IMR-90 (cell line): ENCODE measurements around the gene NCKIPSD. TPM values are rescaled to one million over a fixed set of nuclear protein-coding genes. Genes with fewer than 3 reads are reported as not detected.
A peak's percentile ranks its signal among the peaks of the same experiment; 100 is the strongest.

Source experiments
- ATAC-seq: fragments of 200-7000 bp; cut with Tn5 transposase; 2 replicates; pipeline ENCODE4 v1.9.1; 2020; ENCODE audit warnings: low read depth, mild to moderate bottlenecking, moderate library complexity
- BruUV-seq: library from RNA; stranded (reverse); fragments of 400-500 nt; replicated peaks from 2 replicates; lab custom pipeline; 2021; lab: Mats Ljungman, UMichigan
- CTCF ChIA-PET: fragments of 300-600 bp; formaldehyde crosslinking; extraction: SDS; loops from one replicate; lab custom pipeline; 2021; ENCODE audit warnings: antibody characterized with exemption; lab: Yijun Ruan, JAX
- POLR2A ChIA-PET: fragments of 300-600 bp; sonication (Branson Sonifier 250); formaldehyde crosslinking; loops from one replicate; lab custom pipeline; 2022; ENCODE audit warnings: antibody characterized with exemption; ENCODE audit not compliant: unreplicated experiment; lab: Charles Lee
- DNase-seq: peaks from one replicate; pipeline ENCODE4 v3.0.0; 2013
- H2AFZ ChIP-seq: replicated peaks from 2 replicates; pipeline ENCODE3; 2013; ENCODE audit warnings: low read length, mild to moderate bottlenecking; ENCODE audit not compliant: poor library complexity
- H2AK5ac ChIP-seq: 2 replicates; pipeline ENCODE4 v1.6.1; 2013; ENCODE audit warnings: low read depth, low read length, inconsistent platforms
- H2AK9ac ChIP-seq: replicated peaks from 2 replicates; pipeline ENCODE3; 2013; ENCODE audit warnings: mild to moderate bottlenecking, low read depth, low read length, moderate library complexity; ENCODE audit not compliant: poor library complexity
- H2BK120ac ChIP-seq: 2 replicates; pipeline ENCODE4 v1.6.1; 2013; ENCODE audit warnings: low read depth, low read length, inconsistent platforms
- H2BK15ac ChIP-seq: 3 replicates; pipeline ENCODE4 v1.6.1; 2013; ENCODE audit warnings: low read depth, low read length, inconsistent platforms
- H2BK20ac ChIP-seq: 2 replicates; pipeline ENCODE4 v1.6.1; 2013; ENCODE audit warnings: low read depth, mild to moderate bottlenecking, inconsistent platforms, low read length, moderate library complexity
- H2BK5ac ChIP-seq: 2 replicates; pipeline ENCODE4 v1.6.1; 2013; ENCODE audit warnings: mild to moderate bottlenecking, low read depth, low read length, inconsistent platforms; ENCODE audit not compliant: poor library complexity, severe bottlenecking
- H3K14ac ChIP-seq: replicated peaks from 2 replicates; pipeline ENCODE4 v1.6.1; 2013; ENCODE audit warnings: low read depth, low read length, inconsistent platforms
- H3K18ac ChIP-seq: 2 replicates; pipeline ENCODE4 v1.6.1; 2013; ENCODE audit warnings: low read depth, low read length, control low read depth
- H3K23ac ChIP-seq: 2 replicates; pipeline ENCODE4 v1.6.1; 2013; ENCODE audit warnings: low read depth, low read length, inconsistent platforms
- H3K27ac ChIP-seq: 2 replicates; pipeline ENCODE4 v1.5.1; 2013; ENCODE audit warnings: mild to moderate bottlenecking, control low read depth, low read length; ENCODE audit not compliant: insufficient read depth
- H3K27me3 ChIP-seq: 2 replicates; pipeline ENCODE4 v1.6.1; 2013; ENCODE audit warnings: low read length; ENCODE audit not compliant: control insufficient read depth, insufficient read depth
- H3K36me3 ChIP-seq: 2 replicates; pipeline ENCODE4 v1.6.1; 2013; ENCODE audit warnings: low read length, mixed read lengths; ENCODE audit not compliant: control insufficient read depth, insufficient read depth
- H3K4ac ChIP-seq: 2 replicates; pipeline ENCODE4 v1.6.1; 2013; ENCODE audit warnings: low read depth, low read length, inconsistent platforms
- H3K4me1 ChIP-seq: 2 replicates; pipeline ENCODE4 v1.6.1; 2013; ENCODE audit warnings: low read length, mixed read lengths; ENCODE audit not compliant: control insufficient read depth, insufficient read depth
- H3K4me2 ChIP-seq: 2 replicates; pipeline ENCODE4 v1.6.1; 2013; ENCODE audit warnings: low read depth, mild to moderate bottlenecking, control low read depth, low read length, moderate library complexity
- H3K4me3 ChIP-seq: 2 replicates; pipeline ENCODE4 v1.5.1; 2013; ENCODE audit warnings: low read depth, mild to moderate bottlenecking, control low read depth, low read length, moderate library complexity; ENCODE audit not compliant: insufficient read depth
- H3K56ac ChIP-seq: 2 replicates; pipeline ENCODE4 v1.6.1; 2013; ENCODE audit warnings: low read length, inconsistent platforms; ENCODE audit not compliant: insufficient read depth; ENCODE audit errors: extremely low read depth
- H3K79me1 ChIP-seq, 2 experiments: 2 replicates each; pipeline ENCODE4 v1.6.1; 2013; ENCODE audit warnings: low read length in 2 of 2, inconsistent platforms in 1 of 2, low read depth in 1 of 2
- H3K9ac ChIP-seq: 2 replicates; pipeline ENCODE4 v1.6.1; 2013; ENCODE audit warnings: low read depth, low read length, control low read depth
- H3K9me1 ChIP-seq: 2 replicates; pipeline ENCODE4 v1.6.1; 2013; ENCODE audit warnings: low read length, inconsistent platforms; ENCODE audit not compliant: insufficient read depth
- H3K9me3 ChIP-seq: 2 replicates; pipeline ENCODE4 v1.6.1; 2013; ENCODE audit warnings: low read length; ENCODE audit not compliant: control insufficient read depth, insufficient read depth
- H4K20me1 ChIP-seq: 2 replicates; pipeline ENCODE4 v1.6.1; 2013; ENCODE audit warnings: low read length, inconsistent platforms; ENCODE audit not compliant: insufficient read depth
- H4K5ac ChIP-seq: 2 replicates; pipeline ENCODE4 v1.6.1; 2013; ENCODE audit warnings: mild to moderate bottlenecking, low read depth, low read length, control low read depth
- H4K8ac ChIP-seq, 2 experiments: 2 replicates each; pipeline ENCODE4 v1.6.1; 2013; ENCODE audit warnings: low read depth in 2 of 2, low read length in 2 of 2, control low read depth in 1 of 2, inconsistent platforms in 1 of 2
- H4K91ac ChIP-seq: 2 replicates; pipeline ENCODE4 v1.6.1; 2013; ENCODE audit warnings: low read depth, low read length, inconsistent platforms; ENCODE audit not compliant: insufficient read depth
- CEBPB ChIP-seq: IDR thresholded peaks from 2 replicates; pipeline ENCODE4 v1.6.1; 2012; ENCODE audit warnings: low read depth, low read length, improper control_type of control experiment
- CHD1 ChIP-seq: IDR thresholded peaks from 2 replicates; pipeline ENCODE4 v1.6.1; 2012; ENCODE audit warnings: low read depth, low read length, improper control_type of control experiment
- CTCF ChIP-seq: conservative IDR thresholded peaks from 2 replicates; pipeline ENCODE4 v1.5.1; 2012; ENCODE audit warnings: mild to moderate bottlenecking, low read depth, low read length, improper control_type of control experiment
- ELK1 ChIP-seq: fragments of 150-350 bp; IDR thresholded peaks from 2 replicates; pipeline ENCODE4 v1.6.1; 2016; ENCODE audit warnings: low read depth, mild to moderate bottlenecking, low read length, moderate library complexity, borderline replicate concordance
- FOS ChIP-seq: fragments of 150-350 bp; IDR thresholded peaks from 2 replicates; pipeline ENCODE4 v1.6.1; 2016; ENCODE audit warnings: low read depth, low read length
- MAZ ChIP-seq: IDR thresholded peaks from 2 replicates; pipeline ENCODE4 v1.6.1; 2012; ENCODE audit warnings: low read depth, mild to moderate bottlenecking, low read length, improper control_type of control experiment, moderate library complexity, borderline replicate concordance
- MXI1 ChIP-seq: IDR thresholded peaks from 2 replicates; pipeline ENCODE4 v1.6.1; 2012; ENCODE audit warnings: low read depth, mild to moderate bottlenecking, low read length, moderate library complexity, borderline replicate concordance
- NFE2L2 ChIP-seq: fragments of 150-350 bp; IDR thresholded peaks from 2 replicates; pipeline ENCODE4 v1.6.1; 2016; ENCODE audit warnings: low read depth, mild to moderate bottlenecking, low read length
- RAD21 ChIP-seq: IDR thresholded peaks from 2 replicates; pipeline ENCODE4 v1.6.1; 2012; ENCODE audit warnings: low read length, improper control_type of control experiment
- RCOR1 ChIP-seq: IDR thresholded peaks from 2 replicates; pipeline ENCODE4 v1.6.1; 2012; ENCODE audit warnings: mild to moderate bottlenecking, low read length, improper control_type of control experiment; ENCODE audit not compliant: insufficient replicate concordance
- RFX5 ChIP-seq: IDR thresholded peaks from 2 replicates; pipeline ENCODE4 v1.8.0; 2012; ENCODE audit warnings: low read depth, mild to moderate bottlenecking, low read length, moderate library complexity
- SMC3 ChIP-seq: fragments of 150-350 bp; IDR thresholded peaks from 2 replicates; pipeline ENCODE4 v1.6.1; 2016; ENCODE audit warnings: low read depth, mild to moderate bottlenecking, antibody characterized with exemption, low read length, moderate library complexity
- WGBS, 2 experiments: methylation state at CpG; one replicate each; pipeline versions ENCODE4 v1.1.5 to v1.1.7; 2013; ENCODE audit warnings: missing lambda C conversion rate in 2 of 2; ENCODE audit not compliant: insufficient read length in 1 of 2; ENCODE audit errors: extremely low coverage in 2 of 2; 5-methylcytosine and 5-hydroxymethylcytosine counted together
- dilution Hi-C: fragments of 300-500 bp; cut with HindIII; formaldehyde crosslinking; loops from one replicate; pipeline ENCODE4 v1.14.3; 2018; ENCODE audit warnings: low sequenced_read_pairs; ENCODE audit not compliant: unreplicated experiment
- in situ Hi-C: fragments of 300-500 bp; cut with MboI; formaldehyde crosslinking; loops from 3 replicates; pipeline ENCODE4 v1.14.3; 2019; ENCODE audit warnings: low sequenced_read_pairs, inconsistent platforms, mixed read lengths
- intact Hi-C: fragments of 100-400 bp; cut with micrococcal nuclease; formaldehyde crosslinking; loops from 2 replicates; pipeline ENCODE4 v1.10.0; 2022
- polyA plus RNA-seq, 3 experiments: library from polyadenylated mRNA; depleted of rRNA; stranded (reverse); fragments of >200 nt; gene quantifications; 2 replicates each; pipeline ENCODE4 v1.2.3, GENCODE V29; 2012; ENCODE audit warnings: low replicate concordance in 1 of 3
- total RNA-seq: library from RNA; depleted of rRNA; stranded (reverse); fragments of >200 nt; gene quantifications from 2 replicates; pipeline ENCODE4 v1.2.3, GENCODE V29; 2012

The NCKIPSD gene
- total and polyA plus RNA-seq, 2 of the 4 experiments (the other 2 are of a cell fraction), result 21.0 to 38.3 TPM

- TF ChIP-seq SMC3, result peak; percentile 58; the same call in 1 of the 2 replicates
Observed at GRCh38 chr3:48656061-48656840, 29.5 kb downstream of the NCKIPSD start (continued).

GRCh38 chr3:48655606-48656005 lies 30.1 kb downstream of the NCKIPSD start:
- intact Hi-C loops (loop anchor here (2.0 kb wide), 1 partner anchor 43 kb away; no protein-coding TSS in a partner anchor), in situ Hi-C loops (no loop called here), dilution Hi-C loops (no loop called here)
- Histone ChIP-seq H3K27ac (no peak overlapping the region), H2BK5ac (no peak overlapping the region), H3K36me3 (no peaks in the 10 kb centered on the region), H3K18ac (no peak overlapping the region), H3K23ac (no peak overlapping the region), H3K9ac (no peak overlapping the region; the same call in 1 of the 2 replicates), H3K27me3 (no peaks in the 10 kb centered on the region; the same call in 1 of the 2 replicates), H2AK9ac (no peak overlapping the region), H2BK20ac (no peak overlapping the region), H4K20me1 (no peaks in the 10 kb centered on the region), H3K14ac (no peak overlapping the region), H4K5ac (no peak overlapping the region), H4K8ac (no peak overlapping the region), H3K4me3 (no peak overlapping the region), H2BK120ac (no peak overlapping the region), H3K9me1 (no peaks in the 10 kb centered on the region), H3K56ac (no peak overlapping the region), H2AK5ac (no peak overlapping the region; the same call in 1 of the 2 replicates), H3K79me1 (no peaks in the 10 kb centered on the region), H4K91ac (no peak overlapping the region), H3K4me2 (peak overlapping the region; percentile 49; the same call in 1 of the 2 replicates), H3K4me1 (peaks cover 3% of the 10 kb centered on the region; the same call in 1 of the 2 replicates), H3K9me3 (no peaks in the 10 kb centered on the region), H2BK15ac (no peak overlapping the region), H3K4ac (no peak overlapping the region), H2AFZ (peak overlapping the region; percentile 97)
- DNase-seq, result no peak
- no TSS peak for BruUV-seq
- ChIA-PET POLR2A (no interaction called here), CTCF (no interaction called here)
- 83% methylated on average over 1 of the region's 30 CpGs; no CpG with 5 or more reads in 1 of the 2 experiments for WGBS, 2 experiments
- no peak for ATAC-seq
- TF ChIP-seq SMC3 (no peak), ELK1 (no peak), MAZ (no peak), RCOR1 (no peak), FOS (no peak), CEBPB (no peak), NFE2L2 (no peak), MXI1 (no peak), CHD1 (no peak), RAD21 (no peak), CTCF (no peak), RFX5 (no peak)
